C4-2B (cell line): Measurements from ENCODE around the gene TMEM178A.

Experiments used
- ZFX ChIP-seq: fragments of 450-650 bp; IDR thresholded peaks from 2 replicates; pipeline ENCODE4 v1.6.1; 2017
- TF ChIP-seq, protein P1 (sequence below): fragments of 450-650 bp; conservative IDR thresholded peaks from 2 replicates; pipeline ENCODE4 v1.5.1; 2017; ENCODE audit warnings: mild to moderate bottlenecking

DNA sequence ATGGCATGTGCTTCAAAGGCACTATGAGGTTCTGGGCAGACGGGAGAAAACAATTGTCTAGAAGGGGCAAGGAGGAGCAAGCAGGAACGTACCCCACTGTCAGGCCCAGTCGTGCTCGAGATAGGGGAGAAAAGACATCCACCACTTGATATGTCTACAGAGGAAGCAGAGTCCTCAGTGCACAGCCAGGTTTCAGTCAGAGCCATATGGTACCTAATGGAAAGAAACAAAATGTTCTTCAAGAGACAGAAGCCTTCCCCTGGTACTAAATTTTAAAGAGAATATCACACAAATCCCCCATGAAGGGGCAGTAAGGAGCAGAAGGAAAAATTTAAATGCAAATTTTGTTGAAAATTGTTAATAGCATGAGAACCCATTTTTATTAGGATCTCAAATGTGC is 91.4 kb downstream of the TMEM178A start:
- TF ChIP-seq, protein P1, sequence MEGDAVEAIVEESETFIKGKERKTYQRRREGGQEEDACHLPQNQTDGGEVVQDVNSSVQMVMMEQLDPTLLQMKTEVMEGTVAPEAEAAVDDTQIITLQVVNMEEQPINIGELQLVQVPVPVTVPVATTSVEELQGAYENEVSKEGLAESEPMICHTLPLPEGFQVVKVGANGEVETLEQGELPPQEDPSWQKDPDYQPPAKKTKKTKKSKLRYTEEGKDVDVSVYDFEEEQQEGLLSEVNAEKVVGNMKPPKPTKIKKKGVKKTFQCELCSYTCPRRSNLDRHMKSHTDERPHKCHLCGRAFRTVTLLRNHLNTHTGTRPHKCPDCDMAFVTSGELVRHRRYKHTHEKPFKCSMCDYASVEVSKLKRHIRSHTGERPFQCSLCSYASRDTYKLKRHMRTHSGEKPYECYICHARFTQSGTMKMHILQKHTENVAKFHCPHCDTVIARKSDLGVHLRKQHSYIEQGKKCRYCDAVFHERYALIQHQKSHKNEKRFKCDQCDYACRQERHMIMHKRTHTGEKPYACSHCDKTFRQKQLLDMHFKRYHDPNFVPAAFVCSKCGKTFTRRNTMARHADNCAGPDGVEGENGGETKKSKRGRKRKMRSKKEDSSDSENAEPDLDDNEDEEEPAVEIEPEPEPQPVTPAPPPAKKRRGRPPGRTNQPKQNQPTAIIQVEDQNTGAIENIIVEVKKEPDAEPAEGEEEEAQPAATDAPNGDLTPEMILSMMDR, result no peak
- no peak for TF ChIP-seq ZFX
